HTR-8/SVneo (cell line): ENCODE data around the gene NT5M.
"Not testable (repeated sequence)": the region's sequence is repeated elsewhere in the genome, so short reads cannot be mapped to it uniquely, and the experiment has no call there.

Experiments used
- DNase-seq: peaks from one replicate; pipeline ENCODE4 v3.0.0; 2011; ENCODE audit warnings: low spot score, mixed read lengths; ENCODE audit not compliant: insufficient read length
- FAIRE-seq: peaks from 2 replicates; lab custom pipeline; 2011; peaks lifted over from hg19 to GRCh38; lab: Jason Lieb, UNC

NT5M gene

GRCh38 chr17:17303010-17303846 is at the start of gene NT5M:
TSS of gene NT5M (plus strand) at chr17:17303373. CDS start at chr17:17303551, 178 bp downstream.
- FAIRE-seq (peak; percentile 62), DNase-seq (peak; percentile 93)

- DNase-seq (no peak), FAIRE-seq (no peak)
Observed at GRCh38 chr17:17253406-17253805, 49.8 kb upstream of the NT5M start.

GRCh38 chr17:17254036-17254435 is 49.1 kb upstream of the NT5M start:
- DNase-seq, result no peak

GRCh38 chr17:17255689-17256088 is 47.5 kb upstream of the NT5M start:
- DNase-seq, FAIRE-seq: not testable (repeated sequence)

More at GRCh38 chr17:17254036-17254435, 49.1 kb upstream of the NT5M start:
- no peak for FAIRE-seq

- DNase-seq (no peak), FAIRE-seq (no peak)
Observed at GRCh38 chr17:17256316-17256715, 46.9 kb upstream of the NT5M start.

GRCh38 chr17:17258011-17258410 is 45.2 kb upstream of the NT5M start:
- DNase-seq (no peak), FAIRE-seq (no peak)

GRCh38 chr17:17258998-17259397 is 44.2 kb upstream of the NT5M start:
- FAIRE-seq (no peak), DNase-seq (no peak)

GRCh38 chr17:17264430-17264829 is 38.7 kb upstream of the NT5M start:
- FAIRE-seq (no peak), DNase-seq (no peak)

GRCh38 chr17:17269926-17270773 is 33.0 kb upstream of the NT5M start:
- no peak for DNase-seq
- no peak for FAIRE-seq

- FAIRE-seq (no peak), DNase-seq (no peak)
Observed at GRCh38 chr17:17275971-17276370, 27.2 kb upstream of the NT5M start.

- DNase-seq, FAIRE-seq: not testable (repeated sequence)
Observed at GRCh38 chr17:17277431-17277830, 25.7 kb upstream of the NT5M start.

- DNase-seq (no peak), FAIRE-seq (no peak)
Observed at GRCh38 chr17:17279316-17279715, 23.9 kb upstream of the NT5M start.

GRCh38 chr17:17280613-17281549 is 22.3 kb upstream of the NT5M start, which contains the start of gene COPS3:
TSS of gene COPS3 (minus strand) at chr17:17281246. CDS start at chr17:17281186, 60 bp downstream.
- DNase-seq (peak; percentile 100), FAIRE-seq (peak; percentile 99)

GRCh38 chr17:17285951-17286350 is 17.2 kb upstream of the NT5M start:
- DNase-seq (no peak), FAIRE-seq (no peak)

GRCh38 chr17:17289086-17289485 is 14.1 kb upstream of the NT5M start:
- DNase-seq, result no peak
- no peak for FAIRE-seq

GRCh38 chr17:17289701-17290100 is 13.5 kb upstream of the NT5M start:
- DNase-seq (no peak), FAIRE-seq (peak; percentile 76)

- DNase-seq (no peak), FAIRE-seq (no peak)
Observed at GRCh38 chr17:17295141-17295540, 8.0 kb upstream of the NT5M start.

GRCh38 chr17:17297217-17297616 is 6.0 kb upstream of the NT5M start:
- DNase-seq, result no peak
- no peak for FAIRE-seq

GRCh38 chr17:17298108-17298507 is 5.1 kb upstream of the NT5M start:
- FAIRE-seq (no peak), DNase-seq (no peak)
